ENCODE data around the gene CECR2.

GRCh38 chr22:17590586-17590985 is 221.3 kb downstream of the CECR2 start:
- TF ChIP-seq SUZ12 (IDR thresholded peaks at IDR 0.05) (no peak), ZNF384 (IDR thresholded peaks at IDR 0.05) (no peak), NFRKB (IDR thresholded peaks at IDR 0.05) (no peak), FOXM1 (IDR thresholded peaks at IDR 0.05; ENCODE audit: borderline replicate concordance) (no peak), L3MBTL2 (conservative IDR thresholded peaks at IDR 0.05) (no peak), CTBP1 (IDR thresholded peaks at IDR 0.05; ENCODE audit: borderline replicate concordance) (no peak), ELF4 (IDR thresholded peaks at IDR 0.05) (no peak), SP1 (IDR thresholded peaks at IDR 0.05) (no peak), LEF1 (IDR thresholded peaks at IDR 0.05; ENCODE audit: borderline replicate concordance) (no peak), FOXA1 (IDR thresholded peaks at IDR 0.05) (no peak), ARNT (IDR thresholded peaks at IDR 0.05) (no peak)
